WTC11 (cell line): ENCODE measurements around the gene IL36B. TPM values are rescaled to one million over a fixed set of nuclear protein-coding genes. Genes with fewer than 3 reads are reported as not detected.

Source experiments
- ATAC-seq: fragments of 200-7000 bp; cut with Tn5 transposase; 2 replicates; pipeline ENCODE4 v1.10.0; 2021; ENCODE audit warnings: mild to moderate bottlenecking, moderate library complexity
- CTCF ChIA-PET: fragments of 300-600 bp; sonication (Branson Sonifier 250); formaldehyde crosslinking; loops from one replicate; lab custom pipeline; 2021; ENCODE audit warnings: antibody characterized with exemption; lab: Charles Lee
- POLR2A ChIA-PET: fragments of 350-600 bp; sonication (Branson Sonifier 250); formaldehyde crosslinking; loops from one replicate; lab custom pipeline; 2021; ENCODE audit warnings: antibody characterized with exemption; lab: Charles Lee
- DNase-seq: peaks from one replicate; pipeline ENCODE4 v3.0.0; 2021; ENCODE audit warnings: low spot score
- H3K27ac Mint-ChIP-seq: 2 replicates; pipeline ENCODE4 v1.8.0; 2021; ENCODE audit warnings: mixed read lengths
- H3K27me3 Mint-ChIP-seq: 2 replicates; pipeline ENCODE4 v1.8.0; 2021; ENCODE audit warnings: low read depth, mild to moderate bottlenecking, moderate library complexity, mixed read lengths
- H3K36me3 Mint-ChIP-seq: 2 replicates; pipeline ENCODE4 v1.8.0; 2021; ENCODE audit warnings: mixed read lengths
- H3K4me1 Mint-ChIP-seq: 2 replicates; pipeline ENCODE4 v1.8.0; 2022; ENCODE audit warnings: mixed read lengths
- H3K4me3 Mint-ChIP-seq: 2 replicates; pipeline ENCODE4 v1.8.0; 2021; ENCODE audit warnings: mild to moderate bottlenecking, moderate library complexity, mixed read lengths
- H3K9me3 Mint-ChIP-seq: 2 replicates; pipeline ENCODE4 v1.8.0; 2021; ENCODE audit warnings: mixed read lengths
- ESRRA ChIP-seq: sonication (generic); formaldehyde crosslinking; IDR thresholded peaks from 2 replicates; pipeline ENCODE4 v1.8.1; 2022; ENCODE audit warnings: mild to moderate bottlenecking, missing genetic modification reagents, borderline replicate concordance
- ETV6 ChIP-seq: sonication (generic); formaldehyde crosslinking; IDR thresholded peaks from 2 replicates; pipeline ENCODE4 v1.8.1; 2022; ENCODE audit warnings: mild to moderate bottlenecking, missing genetic modification reagents
- FOXK1 ChIP-seq: sonication (generic); formaldehyde crosslinking; IDR thresholded peaks from 2 replicates; pipeline ENCODE4 v1.8.0; 2022; ENCODE audit warnings: mild to moderate bottlenecking, moderate library complexity, missing genetic modification reagents
- GABPB1 ChIP-seq: sonication (generic); formaldehyde crosslinking; IDR thresholded peaks from 2 replicates; pipeline ENCODE4 v1.8.1; 2023; ENCODE audit warnings: mild to moderate bottlenecking, missing genetic modification reagents
- GRHL2 ChIP-seq: fragments of 250-450 bp; sonication (Bioruptor Pico); IDR thresholded peaks from 2 replicates; pipeline ENCODE4 v1.8.0; 2022; ENCODE audit warnings: mild to moderate bottlenecking, moderate library complexity; ENCODE audit not compliant: insufficient replicate concordance, severe bottlenecking
- KAT7 ChIP-seq: sonication (generic); formaldehyde crosslinking; IDR thresholded peaks from 2 replicates; pipeline ENCODE4 v1.8.1; 2023; ENCODE audit warnings: missing genetic modification reagents, mild to moderate bottlenecking, borderline replicate concordance
- NFYB ChIP-seq: sonication (generic); formaldehyde crosslinking; conservative IDR thresholded peaks from 2 replicates; pipeline ENCODE4 v1.8.0; 2022; ENCODE audit warnings: low read depth, missing genetic modification reagents
- NR3C1 ChIP-seq: sonication (generic); formaldehyde crosslinking; conservative IDR thresholded peaks from 2 replicates; pipeline ENCODE4 v1.8.1; 2023; ENCODE audit warnings: low read depth, mild to moderate bottlenecking, missing genetic modification reagents
- RORB ChIP-seq: fragments of 250-450 bp; sonication (Bioruptor Pico); IDR thresholded peaks from 2 replicates; pipeline ENCODE4 v1.9.0; 2021; ENCODE audit warnings: mild to moderate bottlenecking
- SP1 ChIP-seq: sonication (generic); formaldehyde crosslinking; conservative IDR thresholded peaks from 2 replicates; pipeline ENCODE4 v1.8.1; 2022; ENCODE audit warnings: missing genetic modification reagents
- TEAD4 ChIP-seq: sonication (generic); formaldehyde crosslinking; IDR thresholded peaks from 2 replicates; pipeline ENCODE4 v1.8.0; 2022; ENCODE audit warnings: mild to moderate bottlenecking, missing genetic modification reagents
- TP53 ChIP-seq: sonication (generic); formaldehyde crosslinking; IDR thresholded peaks from 2 replicates; pipeline ENCODE4 v1.8.1; 2023; ENCODE audit warnings: mild to moderate bottlenecking, missing genetic modification reagents
- ZNF121 ChIP-seq: sonication (generic); formaldehyde crosslinking; IDR thresholded peaks from 2 replicates; pipeline ENCODE4 v1.8.0; 2023; ENCODE audit warnings: missing genetic modification reagents
- ZNF138 ChIP-seq: sonication (generic); formaldehyde crosslinking; conservative IDR thresholded peaks from 2 replicates; pipeline ENCODE4 v1.8.1; 2022; ENCODE audit warnings: mild to moderate bottlenecking, moderate library complexity, missing genetic modification reagents
- ZNF219 ChIP-seq: sonication (generic); formaldehyde crosslinking; IDR thresholded peaks from 2 replicates; pipeline ENCODE4 v1.8.0; 2023; ENCODE audit warnings: missing genetic modification reagents, mild to moderate bottlenecking, borderline replicate concordance
- ZNF263 ChIP-seq: sonication (generic); formaldehyde crosslinking; IDR thresholded peaks from 2 replicates; pipeline ENCODE4 v1.8.1; 2022; ENCODE audit warnings: low read depth, mild to moderate bottlenecking, moderate library complexity, missing genetic modification reagents
- total RNA-seq: library from RNA; stranded (reverse); gene quantifications from 3 replicates; pipeline ENCODE4 v1.2.3, GENCODE V29; 2021
- TF ChIP-seq, protein P1 (sequence below): fragments of 250-450 bp; sonication (Bioruptor Pico); IDR thresholded peaks from 2 replicates; pipeline ENCODE4 v2.1.2; 2022; ENCODE audit warnings: mild to moderate bottlenecking, moderate library complexity
- TF ChIP-seq, protein P2 (sequence below): fragments of 250-450 bp; sonication (Bioruptor Pico); IDR thresholded peaks from 2 replicates; pipeline ENCODE4 v1.8.0; 2021; ENCODE audit warnings: mild to moderate bottlenecking
- TF ChIP-seq, protein P3 (sequence below): sonication (generic); formaldehyde crosslinking; IDR thresholded peaks from 2 replicates; pipeline ENCODE4 v1.8.1; 2022; ENCODE audit warnings: missing genetic modification reagents, borderline replicate concordance
- TF ChIP-seq, protein P4 (sequence below): sonication (generic); formaldehyde crosslinking; IDR thresholded peaks from 2 replicates; pipeline ENCODE4 v1.8.0; 2022; ENCODE audit warnings: mild to moderate bottlenecking, missing genetic modification reagents
- TF ChIP-seq, protein P5 (sequence below): fragments of 200-600 bp; IDR thresholded peaks from 2 replicates; pipeline ENCODE4 v1.8.0; 2022; ENCODE audit warnings: antibody characterized with exemption
- TF ChIP-seq, protein P6 (sequence below): sonication (generic); formaldehyde crosslinking; IDR thresholded peaks from 2 replicates; pipeline ENCODE4 v1.8.1; 2022; ENCODE audit warnings: low read depth, mild to moderate bottlenecking, moderate library complexity, missing genetic modification reagents, borderline replicate concordance
- TF ChIP-seq, protein P7 (sequence below): sonication (generic); formaldehyde crosslinking; IDR thresholded peaks from 2 replicates; pipeline ENCODE4 v1.8.0; 2022; ENCODE audit warnings: mild to moderate bottlenecking, missing genetic modification reagents

The IL36B gene
- total RNA-seq, 1 experiment from 2014 or later, result not detected

DNA sequence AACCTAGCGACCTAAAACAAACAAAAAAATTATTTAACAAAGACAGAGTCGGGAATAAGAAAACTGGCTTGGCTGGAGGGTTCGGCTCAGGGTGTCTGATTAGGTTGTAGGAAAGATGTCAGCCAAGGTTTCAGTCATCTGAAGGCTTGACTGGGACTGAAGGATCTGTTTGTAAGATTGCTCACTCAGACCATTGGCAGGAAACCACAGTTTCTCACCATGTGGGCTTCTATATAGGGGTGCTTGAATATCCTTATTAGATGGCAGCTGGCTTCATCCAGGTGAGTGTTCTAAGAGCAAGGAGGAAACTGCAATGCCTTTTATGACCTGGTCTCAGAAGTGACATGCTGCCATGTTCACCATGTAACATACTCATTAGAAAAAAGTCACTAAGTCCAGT lies 999 bp upstream of the IL36B start (continued):
- TF ChIP-seq, protein P1, sequence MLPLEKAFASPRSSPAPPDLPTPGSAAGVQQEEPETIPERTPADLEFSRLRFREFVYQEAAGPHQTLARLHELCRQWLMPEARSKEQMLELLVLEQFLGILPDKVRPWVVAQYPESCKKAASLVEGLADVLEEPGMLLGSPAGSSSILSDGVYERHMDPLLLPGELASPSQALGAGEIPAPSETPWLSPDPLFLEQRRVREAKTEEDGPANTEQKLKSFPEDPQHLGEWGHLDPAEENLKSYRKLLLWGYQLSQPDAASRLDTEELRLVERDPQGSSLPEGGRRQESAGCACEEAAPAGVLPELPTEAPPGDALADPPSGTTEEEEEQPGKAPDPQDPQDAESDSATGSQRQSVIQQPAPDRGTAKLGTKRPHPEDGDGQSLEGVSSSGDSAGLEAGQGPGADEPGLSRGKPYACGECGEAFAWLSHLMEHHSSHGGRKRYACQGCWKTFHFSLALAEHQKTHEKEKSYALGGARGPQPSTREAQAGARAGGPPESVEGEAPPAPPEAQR, result no peak
- TF ChIP-seq ZNF138 (CRISPR knock-in tag), result no peak

DNA sequence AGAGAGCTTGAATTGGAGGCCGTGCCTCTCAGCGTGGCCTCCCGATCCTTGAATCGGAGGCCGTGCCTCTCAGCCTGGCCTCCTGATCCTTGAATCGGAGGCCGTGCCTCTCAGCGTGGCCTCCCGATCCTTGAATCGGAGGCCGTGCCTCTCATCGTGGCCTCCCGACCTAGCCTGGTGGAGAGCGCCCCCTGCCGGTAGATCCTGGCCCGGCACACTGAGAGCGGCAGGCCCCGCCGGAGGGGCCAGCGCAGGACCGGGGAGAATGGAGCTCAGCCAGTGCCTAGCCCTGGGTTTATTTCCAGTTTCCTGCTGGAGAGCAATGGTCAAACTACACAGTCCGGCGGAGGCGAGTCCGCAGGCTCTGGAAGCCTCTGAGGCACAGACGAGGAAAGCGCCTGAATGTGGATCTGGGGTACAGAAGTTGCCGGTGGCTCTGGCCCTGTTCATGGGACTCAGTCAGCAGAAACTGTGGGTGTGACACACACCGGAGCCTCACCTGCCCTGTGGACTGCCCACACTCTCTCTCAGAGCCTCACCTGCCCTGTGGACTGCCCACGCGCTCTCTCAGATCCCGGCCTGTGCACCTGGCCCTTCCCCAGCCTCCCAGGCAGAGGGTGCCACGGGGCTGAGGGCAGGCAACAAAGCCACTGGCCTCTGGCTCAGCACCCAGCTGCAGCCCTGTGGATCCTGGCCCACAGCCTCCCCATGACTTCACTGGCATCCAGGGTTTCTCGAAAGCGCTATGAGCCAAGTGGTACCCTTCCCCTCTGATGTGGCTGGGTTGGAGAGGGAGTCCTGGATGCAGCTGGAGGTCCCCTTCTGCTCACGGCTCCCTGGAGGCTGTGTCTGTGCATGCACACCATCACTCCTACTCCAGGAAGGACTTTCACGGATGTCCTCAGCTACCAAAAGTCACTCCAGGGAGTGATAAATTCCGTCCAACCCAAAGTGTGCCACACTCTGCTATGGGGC lies 1.5 kb downstream of the IL36B start:
- POLR2A ChIA-PET, result interaction anchor here (0.7 kb wide), 1 partner anchor 180 kb away, joined by 3 read pairs; no protein-coding TSS in a partner anchor

DNA sequence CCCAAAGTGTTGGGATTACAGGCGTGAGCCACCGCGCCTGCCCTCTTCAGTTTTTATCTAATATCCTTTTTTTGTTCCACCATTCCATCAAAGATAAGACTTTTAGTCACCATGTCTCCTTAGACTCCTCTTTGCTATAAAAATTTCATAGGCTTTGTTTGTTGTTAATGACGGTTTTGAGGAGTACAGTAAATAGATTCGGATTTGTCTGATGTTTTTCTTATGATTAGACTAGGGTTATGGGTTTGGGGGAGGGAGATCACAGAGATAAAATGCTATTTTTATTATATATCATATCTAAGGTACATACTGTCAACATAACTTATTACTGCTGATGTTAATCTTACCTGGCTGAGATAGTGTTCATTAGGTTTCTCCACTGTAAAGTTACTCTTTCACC lies 6.2 kb downstream of the IL36B start:
- no peak for ATAC-seq
- no peak for DNase-seq
- CTCF ChIA-PET, result interaction anchor here (0.6 kb wide), 1 partner anchor 105 kb away, joined by 4 read pairs; no protein-coding TSS in a partner anchor
- Mint-ChIP-seq H3K4me1 (no peaks in the 10 kb centered on the region), H3K27ac (no peak overlapping the region), H3K27me3 (peaks cover 6% of the 10 kb centered on the region), H3K36me3 (peaks cover 4% of the 10 kb centered on the region), H3K9me3 (peaks cover 32% of the 10 kb centered on the region), H3K4me3 (no peak overlapping the region)
- POLR2A ChIA-PET, result no interaction called here
- TF ChIP-seq TP53, result no peak
- TF ChIP-seq SP1 (CRISPR knock-in tag), result no peak
- TF ChIP-seq, protein P2, sequence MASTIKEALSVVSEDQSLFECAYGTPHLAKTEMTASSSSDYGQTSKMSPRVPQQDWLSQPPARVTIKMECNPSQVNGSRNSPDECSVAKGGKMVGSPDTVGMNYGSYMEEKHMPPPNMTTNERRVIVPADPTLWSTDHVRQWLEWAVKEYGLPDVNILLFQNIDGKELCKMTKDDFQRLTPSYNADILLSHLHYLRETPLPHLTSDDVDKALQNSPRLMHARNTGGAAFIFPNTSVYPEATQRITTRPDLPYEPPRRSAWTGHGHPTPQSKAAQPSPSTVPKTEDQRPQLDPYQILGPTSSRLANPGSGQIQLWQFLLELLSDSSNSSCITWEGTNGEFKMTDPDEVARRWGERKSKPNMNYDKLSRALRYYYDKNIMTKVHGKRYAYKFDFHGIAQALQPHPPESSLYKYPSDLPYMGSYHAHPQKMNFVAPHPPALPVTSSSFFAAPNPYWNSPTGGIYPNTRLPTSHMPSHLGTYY (CRISPR knock-in tag), result no peak
- TF ChIP-seq, protein P3, sequence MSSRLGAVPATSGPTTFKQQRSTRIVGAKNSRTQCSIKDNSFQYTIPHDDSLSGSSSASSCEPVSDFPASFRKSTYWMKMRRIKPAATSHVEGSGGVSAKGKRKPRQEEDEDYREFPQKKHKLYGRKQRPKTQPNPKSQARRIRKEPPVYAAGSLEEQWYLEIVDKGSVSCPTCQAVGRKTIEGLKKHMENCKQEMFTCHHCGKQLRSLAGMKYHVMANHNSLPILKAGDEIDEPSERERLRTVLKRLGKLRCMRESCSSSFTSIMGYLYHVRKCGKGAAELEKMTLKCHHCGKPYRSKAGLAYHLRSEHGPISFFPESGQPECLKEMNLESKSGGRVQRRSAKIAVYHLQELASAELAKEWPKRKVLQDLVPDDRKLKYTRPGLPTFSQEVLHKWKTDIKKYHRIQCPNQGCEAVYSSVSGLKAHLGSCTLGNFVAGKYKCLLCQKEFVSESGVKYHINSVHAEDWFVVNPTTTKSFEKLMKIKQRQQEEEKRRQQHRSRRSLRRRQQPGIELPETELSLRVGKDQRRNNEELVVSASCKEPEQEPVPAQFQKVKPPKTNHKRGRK (CRISPR knock-in tag), result no peak
- TF ChIP-seq ETV6 (CRISPR knock-in tag), result no peak
- no peak for TF ChIP-seq FOXK1
- no peak for TF ChIP-seq NFYB (CRISPR knock-in tag)
- TF ChIP-seq ESRRA, result no peak
- TF ChIP-seq, protein P4, sequence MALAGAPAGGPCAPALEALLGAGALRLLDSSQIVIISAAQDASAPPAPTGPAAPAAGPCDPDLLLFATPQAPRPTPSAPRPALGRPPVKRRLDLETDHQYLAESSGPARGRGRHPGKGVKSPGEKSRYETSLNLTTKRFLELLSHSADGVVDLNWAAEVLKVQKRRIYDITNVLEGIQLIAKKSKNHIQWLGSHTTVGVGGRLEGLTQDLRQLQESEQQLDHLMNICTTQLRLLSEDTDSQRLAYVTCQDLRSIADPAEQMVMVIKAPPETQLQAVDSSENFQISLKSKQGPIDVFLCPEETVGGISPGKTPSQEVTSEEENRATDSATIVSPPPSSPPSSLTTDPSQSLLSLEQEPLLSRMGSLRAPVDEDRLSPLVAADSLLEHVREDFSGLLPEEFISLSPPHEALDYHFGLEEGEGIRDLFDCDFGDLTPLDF, result no peak
- TF ChIP-seq ZNF219, result no peak
- no peak for TF ChIP-seq RORB
- no peak for TF ChIP-seq GRHL2 (CRISPR knock-in tag)
- TF ChIP-seq, protein P5, sequence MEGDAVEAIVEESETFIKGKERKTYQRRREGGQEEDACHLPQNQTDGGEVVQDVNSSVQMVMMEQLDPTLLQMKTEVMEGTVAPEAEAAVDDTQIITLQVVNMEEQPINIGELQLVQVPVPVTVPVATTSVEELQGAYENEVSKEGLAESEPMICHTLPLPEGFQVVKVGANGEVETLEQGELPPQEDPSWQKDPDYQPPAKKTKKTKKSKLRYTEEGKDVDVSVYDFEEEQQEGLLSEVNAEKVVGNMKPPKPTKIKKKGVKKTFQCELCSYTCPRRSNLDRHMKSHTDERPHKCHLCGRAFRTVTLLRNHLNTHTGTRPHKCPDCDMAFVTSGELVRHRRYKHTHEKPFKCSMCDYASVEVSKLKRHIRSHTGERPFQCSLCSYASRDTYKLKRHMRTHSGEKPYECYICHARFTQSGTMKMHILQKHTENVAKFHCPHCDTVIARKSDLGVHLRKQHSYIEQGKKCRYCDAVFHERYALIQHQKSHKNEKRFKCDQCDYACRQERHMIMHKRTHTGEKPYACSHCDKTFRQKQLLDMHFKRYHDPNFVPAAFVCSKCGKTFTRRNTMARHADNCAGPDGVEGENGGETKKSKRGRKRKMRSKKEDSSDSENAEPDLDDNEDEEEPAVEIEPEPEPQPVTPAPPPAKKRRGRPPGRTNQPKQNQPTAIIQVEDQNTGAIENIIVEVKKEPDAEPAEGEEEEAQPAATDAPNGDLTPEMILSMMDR, result no peak

More for the DNA sequence above, 1.5 kb downstream of the IL36B start:
- H3K9me3 Mint-ChIP-seq, result peaks cover 69% of the 10 kb centered on the region
- no peak overlapping the region for H3K27ac Mint-ChIP-seq
- no peak for DNase-seq
- H3K36me3 Mint-ChIP-seq, result peaks cover 34% of the 10 kb centered on the region
- ATAC-seq, result no peak
- no peak for TF ChIP-seq GABPB1 (CRISPR knock-in tag)
- no peak for TF ChIP-seq ZNF263
- TF ChIP-seq KAT7 (CRISPR knock-in tag), result no peak
- TF ChIP-seq NFYB (CRISPR knock-in tag), result no peak
- TF ChIP-seq ZNF138 (CRISPR knock-in tag), result no peak
- no peak for TF ChIP-seq ESRRA
- TF ChIP-seq TEAD4, result no peak
- TF ChIP-seq, protein P6, sequence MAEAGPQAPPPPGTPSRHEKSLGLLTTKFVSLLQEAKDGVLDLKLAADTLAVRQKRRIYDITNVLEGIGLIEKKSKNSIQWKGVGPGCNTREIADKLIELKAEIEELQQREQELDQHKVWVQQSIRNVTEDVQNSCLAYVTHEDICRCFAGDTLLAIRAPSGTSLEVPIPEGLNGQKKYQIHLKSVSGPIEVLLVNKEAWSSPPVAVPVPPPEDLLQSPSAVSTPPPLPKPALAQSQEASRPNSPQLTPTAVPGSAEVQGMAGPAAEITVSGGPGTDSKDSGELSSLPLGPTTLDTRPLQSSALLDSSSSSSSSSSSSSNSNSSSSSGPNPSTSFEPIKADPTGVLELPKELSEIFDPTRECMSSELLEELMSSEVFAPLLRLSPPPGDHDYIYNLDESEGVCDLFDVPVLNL (CRISPR knock-in tag), result no peak
- no peak for TF ChIP-seq ZNF219
- no peak for TF ChIP-seq NR3C1 (CRISPR knock-in tag)
- TF ChIP-seq ZNF121 (CRISPR knock-in tag), result no peak
- TF ChIP-seq, protein P7, sequence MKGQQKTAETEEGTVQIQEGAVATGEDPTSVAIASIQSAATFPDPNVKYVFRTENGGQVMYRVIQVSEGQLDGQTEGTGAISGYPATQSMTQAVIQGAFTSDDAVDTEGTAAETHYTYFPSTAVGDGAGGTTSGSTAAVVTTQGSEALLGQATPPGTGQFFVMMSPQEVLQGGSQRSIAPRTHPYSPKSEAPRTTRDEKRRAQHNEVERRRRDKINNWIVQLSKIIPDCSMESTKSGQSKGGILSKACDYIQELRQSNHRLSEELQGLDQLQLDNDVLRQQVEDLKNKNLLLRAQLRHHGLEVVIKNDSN (CRISPR knock-in tag), result no peak
- TF ChIP-seq, all 79 proteins: peak for 0
- H3K27me3 Mint-ChIP-seq, result peaks cover 46% of the 10 kb centered on the region
- H3K4me1 Mint-ChIP-seq, result no peaks in the 10 kb centered on the region
- H3K4me3 Mint-ChIP-seq, result no peak overlapping the region
- CTCF ChIA-PET, result no interaction called here
